GM11168 (cell line): ENCODE data around the gene CLMN.

ENCODE experiments used
- in situ Hi-C: fragments of 300-500 bp; cut with MboI; formaldehyde crosslinking; loops from one replicate; pipeline ENCODE4 v1.12.0; 2022; ENCODE audit warnings: low sequenced_read_pairs; ENCODE audit not compliant: unreplicated experiment

CLMN gene

DNA sequence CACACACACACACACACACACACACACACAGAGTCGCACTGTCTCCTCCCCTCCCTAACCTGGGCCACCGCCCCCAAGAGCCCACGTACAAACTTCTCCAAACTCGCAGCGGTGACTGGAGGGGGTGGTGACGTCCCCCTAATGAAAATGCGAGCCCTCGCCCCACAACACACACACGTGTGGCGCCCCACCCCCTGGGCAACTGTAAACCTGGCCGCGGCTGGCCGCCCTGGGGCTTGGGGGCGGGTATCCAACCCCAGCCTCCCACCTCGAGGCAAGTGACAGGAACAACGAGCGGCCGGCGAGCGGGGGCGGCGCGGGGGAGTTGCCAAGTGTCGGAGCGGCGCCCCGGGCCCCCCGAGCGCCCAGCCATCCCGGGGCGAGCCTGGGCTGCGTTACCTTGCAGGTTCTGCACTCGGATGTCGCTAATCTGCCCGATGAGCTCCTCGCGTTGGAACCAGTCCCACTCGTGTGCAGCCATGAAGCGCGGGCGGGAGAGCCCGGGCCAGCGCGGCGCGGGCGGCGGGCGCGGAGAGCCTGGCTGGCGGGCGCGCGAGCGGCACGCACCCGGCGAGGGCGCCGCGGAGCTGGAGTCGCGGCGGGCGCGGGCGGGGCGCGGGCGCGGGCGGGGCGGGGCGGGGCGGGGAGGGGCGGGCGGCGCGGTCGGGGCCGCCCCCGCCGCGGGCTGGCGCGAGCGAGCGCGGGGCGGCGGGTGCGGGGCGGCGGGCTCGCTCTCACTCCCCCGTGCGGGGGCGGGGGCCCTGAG, at the start of gene CLMN:
Gene CLMN, minus strand, starts transcription at position 597 of the 766 bp plus-strand sequence. Its CDS starts 116 bp downstream, at position 481.
- in situ Hi-C loops: no loop called here

- in situ Hi-C loops: no loop called here
Observed at GRCh38 chr14:95365401-95365800, 45.7 kb upstream of the CLMN start.

GRCh38 chr14:95364481-95365209, 44.9 kb upstream of the CLMN start:
- in situ Hi-C loops: no loop called here

GRCh38 chr14:95363468-95363954, 43.8 kb upstream of the CLMN start:
- in situ Hi-C loops: no loop called here

- in situ Hi-C loops: no loop called here
Observed at GRCh38 chr14:95362138-95362494, 42.4 kb upstream of the CLMN start.

DNA sequence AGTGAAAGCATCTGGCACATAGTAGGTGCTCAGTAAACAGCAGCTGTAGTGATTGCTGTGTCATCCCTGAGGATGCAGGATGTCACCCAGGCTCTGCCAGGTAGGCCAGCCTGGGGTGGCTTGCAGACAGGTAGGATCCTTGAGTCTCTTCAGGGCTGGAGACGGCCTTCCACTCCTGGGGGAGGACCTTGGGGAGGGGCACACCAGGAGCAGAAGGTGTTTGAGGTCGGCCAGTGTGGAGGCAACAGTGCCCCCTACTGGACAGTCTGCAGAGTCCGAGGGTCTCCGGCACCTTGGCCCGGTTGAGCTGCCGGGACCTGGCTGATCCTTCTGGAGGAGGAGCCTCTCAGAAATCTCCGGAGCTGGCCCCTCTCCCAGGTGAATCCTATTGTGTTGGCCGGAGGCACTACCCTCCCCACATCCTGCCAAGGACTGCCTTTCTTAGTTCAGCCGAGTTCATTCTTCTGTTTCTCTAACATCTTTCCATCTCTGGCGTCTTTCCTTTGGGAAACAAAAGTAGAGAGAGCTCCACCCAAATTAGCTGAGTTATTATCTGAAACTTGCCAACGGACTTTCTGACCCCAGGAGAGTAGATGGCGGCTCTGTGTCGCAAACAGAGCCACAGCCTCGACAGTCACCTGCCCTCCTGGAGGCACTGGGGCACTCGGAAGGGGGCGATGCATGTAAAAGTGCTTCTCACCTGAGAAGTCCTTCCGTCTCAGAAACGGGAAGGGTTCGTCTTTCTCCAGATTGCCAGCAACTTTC, 41.8 kb upstream of the CLMN start:
- in situ Hi-C loops: no loop called here

DNA sequence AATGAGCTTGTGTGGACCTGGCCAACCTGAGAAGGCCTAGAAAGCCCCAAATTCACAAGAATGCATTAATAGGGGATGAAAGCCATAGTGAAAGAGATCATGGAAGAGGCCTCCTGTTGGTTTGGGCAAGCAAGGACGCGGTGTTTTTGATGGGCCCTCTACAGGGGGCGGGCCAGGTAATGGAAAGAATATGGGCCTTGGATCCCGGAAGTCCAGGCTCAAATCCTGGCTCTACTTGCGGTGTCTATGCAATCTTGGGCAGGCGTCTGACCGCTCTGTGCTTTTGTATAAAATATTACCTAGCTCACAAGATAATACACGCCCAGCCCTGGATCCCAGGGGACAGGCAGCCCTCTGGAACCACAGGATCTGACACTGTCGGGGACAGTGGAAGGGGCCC, 41.1 kb upstream of the CLMN start:
- in situ Hi-C loops: no loop called here

DNA sequence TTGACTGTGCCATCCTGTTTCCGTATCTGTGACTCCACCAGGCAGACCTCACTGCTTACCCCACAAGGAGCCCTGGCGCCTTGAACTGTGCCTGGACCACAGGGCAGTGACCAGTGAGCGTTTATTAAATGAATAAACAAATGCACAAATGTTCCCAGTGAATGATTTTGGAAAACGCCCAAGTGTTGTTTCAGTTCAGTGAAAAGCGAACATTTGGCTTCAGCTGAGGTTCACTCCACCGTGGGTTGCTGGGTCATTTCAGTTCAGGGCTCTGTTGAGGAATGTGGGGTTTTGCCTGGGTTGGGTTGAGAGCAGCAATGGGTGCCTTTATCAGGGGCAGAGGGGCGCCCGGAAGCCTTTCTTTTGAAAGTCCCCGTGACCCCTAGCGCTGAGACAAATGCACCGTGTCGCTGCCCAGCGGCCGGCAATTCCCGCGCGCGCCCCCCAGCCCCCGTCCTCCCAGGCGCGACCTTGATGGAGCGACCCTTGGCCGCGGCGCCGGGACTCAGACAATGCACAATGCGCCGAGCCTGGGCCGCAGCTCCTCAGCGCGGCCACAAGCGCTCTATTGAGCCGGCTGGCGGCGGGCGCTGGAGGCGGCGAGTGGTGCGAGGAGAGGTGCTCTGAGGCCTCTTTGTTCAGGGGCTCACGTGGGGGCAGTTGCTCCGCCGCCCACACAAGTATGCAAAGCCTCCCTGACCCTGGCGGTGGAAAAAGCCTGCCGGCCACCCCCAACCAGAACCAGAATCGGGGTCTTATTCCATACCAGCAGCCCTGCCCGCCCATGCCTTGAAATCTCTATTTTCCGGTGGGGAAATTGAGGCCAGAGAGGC, 40.5 kb upstream of the CLMN start:
- in situ Hi-C loops: no loop called here

GRCh38 chr14:95356245-95356869, 36.6 kb upstream of the CLMN start:
- in situ Hi-C loops: no loop called here

DNA sequence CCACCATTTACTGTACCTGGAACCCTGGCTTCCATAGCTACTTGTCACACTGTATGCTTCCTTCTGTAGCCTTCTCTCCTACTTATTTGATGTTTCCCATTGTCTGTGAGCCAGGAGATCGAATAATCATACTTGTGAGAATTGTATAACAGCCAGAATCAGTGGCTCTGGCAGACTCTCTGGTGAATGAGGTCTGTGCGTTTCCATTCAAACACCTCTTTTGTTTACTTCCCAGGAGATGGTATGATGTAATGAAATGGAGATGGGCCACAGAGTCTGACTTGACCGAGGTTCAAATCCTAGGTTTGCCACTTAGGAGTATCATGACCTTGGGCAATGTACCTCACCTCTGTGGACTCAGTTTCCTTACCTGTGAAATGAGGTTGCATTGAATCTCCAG, 35.7 kb upstream of the CLMN start:
- in situ Hi-C loops: no loop called here

DNA sequence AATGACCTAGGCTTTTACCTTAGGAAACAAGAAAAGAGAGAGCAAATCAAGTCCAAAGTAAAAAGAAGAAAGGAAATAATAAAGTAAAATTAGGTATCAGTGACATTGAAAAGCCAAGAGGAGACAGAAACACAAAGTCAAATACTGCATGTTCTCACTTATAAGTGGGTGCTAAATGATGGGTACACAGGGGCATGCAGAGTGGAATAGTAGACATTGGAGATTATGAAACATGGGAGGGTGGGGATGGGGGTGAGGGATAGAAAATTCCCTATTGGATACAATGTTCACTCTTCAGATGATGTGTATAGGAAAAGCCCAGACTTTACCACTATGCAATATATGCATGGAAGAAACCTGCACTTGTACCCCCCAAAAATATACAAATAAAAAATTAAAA, 35.1 kb upstream of the CLMN start:
- in situ Hi-C loops: no loop called here

DNA sequence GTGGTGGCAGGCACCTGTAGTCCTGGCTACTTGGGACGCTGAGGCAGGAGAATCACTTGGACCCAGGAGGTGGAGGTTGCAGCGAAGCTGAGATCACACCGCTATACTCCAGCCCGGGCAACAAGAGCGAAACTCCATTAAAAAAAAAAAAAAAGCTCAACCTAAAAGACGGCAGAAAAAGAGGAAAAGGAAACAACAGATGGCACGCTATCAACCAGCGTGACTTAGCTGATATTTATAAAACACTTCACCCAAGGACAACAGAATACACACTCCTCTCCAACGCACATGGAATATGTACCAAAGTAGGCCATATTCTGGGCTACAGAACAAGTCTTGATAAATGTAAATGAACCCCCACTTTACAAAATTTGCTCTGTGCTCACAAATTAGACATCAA, 34.0 kb upstream of the CLMN start:
- in situ Hi-C loops: no loop called here

DNA sequence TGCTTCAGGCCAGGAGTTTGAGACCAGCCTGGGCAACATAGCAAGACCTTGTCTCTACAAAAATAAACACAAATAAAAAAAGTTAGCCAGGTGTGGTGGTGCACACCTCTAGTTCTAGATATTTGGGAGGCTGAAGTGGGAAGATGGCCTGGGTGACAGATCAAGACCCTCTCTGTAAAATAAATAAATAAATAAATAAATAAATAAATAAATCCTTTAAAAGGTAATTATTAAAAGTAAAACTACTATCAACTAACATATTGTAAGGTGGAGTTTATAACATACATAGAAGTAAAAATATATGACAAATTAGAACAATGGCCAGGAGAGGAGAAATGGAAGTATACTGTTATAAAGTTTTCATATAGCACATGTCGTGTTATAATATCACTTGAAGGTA, 33.3 kb upstream of the CLMN start:
- in situ Hi-C loops: no loop called here

DNA sequence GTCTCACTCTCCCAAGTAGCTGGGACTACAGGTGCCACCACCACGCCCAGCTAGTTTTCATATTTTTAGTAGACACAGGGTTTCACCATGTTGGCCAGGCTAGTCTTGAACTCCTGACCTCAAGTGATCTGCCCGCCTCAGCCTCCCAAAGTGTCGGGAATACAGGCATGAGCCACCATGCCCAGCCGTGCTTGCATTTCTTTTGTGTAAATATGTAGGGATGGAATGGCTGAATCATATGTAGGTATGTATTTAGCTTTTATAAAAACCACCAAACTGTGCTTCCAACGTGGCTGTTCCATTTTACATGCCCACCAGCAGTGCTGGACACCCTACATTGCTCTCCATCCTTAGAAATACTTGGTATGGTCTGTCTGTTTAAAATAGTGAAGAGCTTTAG, 32.8 kb upstream of the CLMN start:
- in situ Hi-C loops: no loop called here

DNA sequence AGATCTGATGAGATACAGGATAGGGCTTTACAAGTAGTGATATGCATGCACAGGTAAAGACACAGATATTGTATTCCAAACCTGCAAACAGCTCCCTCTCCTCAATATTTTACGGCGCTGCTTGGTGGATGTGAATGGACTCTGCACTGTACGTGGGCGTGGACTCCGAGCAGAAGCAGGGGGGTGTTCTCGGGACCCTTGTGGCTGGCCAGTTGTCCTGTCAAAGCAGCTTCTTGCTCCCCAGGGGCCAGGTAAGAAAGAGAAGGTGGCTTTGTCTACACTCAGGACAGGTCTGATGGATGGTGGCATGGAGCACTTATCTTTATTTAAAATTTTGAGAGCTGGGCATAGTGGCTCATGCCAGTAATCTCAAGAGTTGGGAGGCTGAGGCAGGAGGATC, 29.5 kb upstream of the CLMN start:
- in situ Hi-C loops: no loop called here

- in situ Hi-C loops: no loop called here
Observed at GRCh38 chr14:95348395-95349080, 28.8 kb upstream of the CLMN start.

GRCh38 chr14:95346820-95347219, 27.1 kb upstream of the CLMN start:
- in situ Hi-C loops: no loop called here

DNA sequence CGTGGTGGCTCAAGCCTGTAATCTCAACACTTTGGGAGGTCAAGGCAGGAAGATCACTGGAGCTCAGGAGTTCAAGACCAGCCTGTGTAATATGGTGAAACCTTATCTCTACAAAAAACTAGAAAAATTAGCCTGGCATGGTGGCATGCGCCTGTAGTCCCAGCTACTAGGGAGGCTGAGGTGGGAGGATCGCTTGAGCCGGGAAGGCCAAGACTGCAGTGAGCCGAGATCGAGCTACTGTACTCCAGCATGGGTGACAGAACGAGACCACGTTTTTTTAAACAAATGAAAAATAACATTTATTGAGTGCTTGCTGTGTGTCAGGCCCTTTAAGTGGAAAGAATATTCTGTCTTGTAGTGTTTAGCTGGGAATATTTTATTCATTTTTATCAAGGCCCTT, 26.6 kb upstream of the CLMN start:
- in situ Hi-C loops: no loop called here

DNA sequence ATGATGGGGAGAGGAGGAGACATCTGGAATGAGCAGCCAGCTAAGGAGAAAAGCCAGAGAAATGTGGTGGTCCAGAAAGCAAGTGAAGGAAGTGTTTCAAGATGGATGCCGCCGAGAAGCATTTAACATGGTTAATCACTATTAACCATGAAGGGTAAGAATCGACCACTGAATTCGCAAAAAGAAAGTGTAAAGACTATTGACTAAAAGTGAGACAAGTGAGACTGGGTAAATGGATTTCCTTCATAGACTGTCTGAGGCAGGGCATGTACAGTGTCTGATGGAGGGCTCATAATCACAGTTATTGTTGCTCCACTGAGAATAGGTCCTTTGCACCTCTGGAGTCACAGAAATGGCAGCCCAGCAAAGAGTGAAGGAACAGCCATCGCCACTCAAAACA, 25.3 kb upstream of the CLMN start:
- in situ Hi-C loops: no loop called here
